Measurements from ENCODE around the gene SPIRE1.
A peak's percentile ranks its signal among the peaks of the same experiment; 100 is the strongest.
"Not testable (repeated sequence)": the region's sequence is repeated elsewhere in the genome, so short reads cannot be mapped to it uniquely, and the experiment has no call there.

Gene SPIRE1

GRCh38 chr18:12647773-12648172, 10.1 kb downstream of the SPIRE1 start:
- TF ChIP-seq CTCF (conservative IDR thresholded peaks at IDR 0.05; ENCODE audit: low read depth, low read length): no peak
- H3K4me3 ChIP-seq (ENCODE audit: low read length): no peak overlapping the region

GRCh38 chr18:12645751-12646203, 12.1 kb downstream of the SPIRE1 start:
- DNase-seq (ENCODE audit: low read depth): peak; percentile 92
- no peak for TF ChIP-seq CTCF (conservative IDR thresholded peaks at IDR 0.05; ENCODE audit: low read depth, low read length)
- H3K4me3 ChIP-seq (ENCODE audit: low read length): peak overlapping the region; percentile 6

More at GRCh38 chr18:12647773-12648172, 10.1 kb downstream of the SPIRE1 start:
- no peak for DNase-seq (ENCODE audit: low read depth)

GRCh38 chr18:12645254-12645653, 12.7 kb downstream of the SPIRE1 start:
- H3K4me3 ChIP-seq (ENCODE audit: low read length): no peak overlapping the region
- TF ChIP-seq CTCF (conservative IDR thresholded peaks at IDR 0.05; ENCODE audit: low read depth, low read length): no peak
- no peak for DNase-seq (ENCODE audit: low read depth)

GRCh38 chr18:12643756-12644155, 14.2 kb downstream of the SPIRE1 start:
- not testable (repeated sequence) for H3K4me3 ChIP-seq (ENCODE audit: low read length); DNase-seq (ENCODE audit: low read depth)

- TF ChIP-seq CTCF (conservative IDR thresholded peaks at IDR 0.05; ENCODE audit: low read depth, low read length): no peak
- no peak for DNase-seq (ENCODE audit: low read depth)
- H3K4me3 ChIP-seq (ENCODE audit: low read length): no peak overlapping the region
These were observed 17.1 kb downstream of the SPIRE1 start for GRCh38 chr18:12640881-12641200.

GRCh38 chr18:12639990-12640880, 17.7 kb downstream of the SPIRE1 start:
- no peak for DNase-seq (ENCODE audit: low read depth)

GRCh38 chr18:12638644-12639124, 19.2 kb downstream of the SPIRE1 start:
- no peak overlapping the region for H3K4me3 ChIP-seq (ENCODE audit: low read length)
- DNase-seq (ENCODE audit: low read depth): no peak
- no peak for TF ChIP-seq CTCF (conservative IDR thresholded peaks at IDR 0.05; ENCODE audit: low read depth, low read length)

More at GRCh38 chr18:12639990-12640880, 17.7 kb downstream of the SPIRE1 start:
- TF ChIP-seq CTCF (conservative IDR thresholded peaks at IDR 0.05; ENCODE audit: low read depth, low read length): no peak
- H3K4me3 ChIP-seq (ENCODE audit: low read length): no peak overlapping the region
